ENCODE data around the gene LIX1.

LIX1 gene

DNA sequence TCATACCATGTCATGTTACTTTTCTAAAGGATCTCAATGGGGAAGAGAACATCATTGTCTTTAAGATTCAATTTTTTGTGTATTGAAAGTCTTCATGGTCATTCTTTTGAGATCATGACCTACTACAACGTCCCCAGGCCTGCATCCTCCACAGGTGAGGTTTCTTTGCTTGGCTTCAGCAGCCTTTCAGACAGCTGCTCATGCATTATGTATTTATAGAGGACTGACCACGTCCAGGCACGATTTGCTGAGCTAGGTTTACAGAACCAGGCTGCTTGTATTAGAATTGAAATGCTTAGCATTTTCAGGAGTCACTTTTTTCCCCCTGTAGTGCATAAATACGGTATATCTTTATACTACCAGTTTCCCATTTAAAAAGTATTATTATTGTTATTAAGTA, 70.4 kb downstream of the LIX1 start:
- DNase-seq = no peak

DNA sequence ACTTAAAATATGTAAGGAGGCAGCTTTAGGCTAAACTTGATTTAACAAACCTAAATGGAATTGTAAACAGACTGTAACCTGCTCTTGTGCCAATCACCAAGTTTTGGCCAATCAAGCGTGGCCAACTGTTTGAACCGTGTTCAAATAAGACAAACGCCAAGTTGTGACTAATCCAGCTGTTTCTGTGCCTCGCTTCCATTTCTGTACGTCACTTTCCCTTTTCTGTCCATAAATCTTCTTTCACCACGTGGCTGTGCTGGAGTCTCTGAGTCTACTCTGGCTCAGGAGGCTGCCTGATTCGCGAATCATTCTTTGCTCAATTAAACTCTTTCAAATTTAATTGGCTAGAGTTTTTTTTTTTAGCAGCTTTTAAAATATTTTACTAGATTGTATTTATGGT, 71.3 kb downstream of the LIX1 start:
- no peak for DNase-seq

DNA sequence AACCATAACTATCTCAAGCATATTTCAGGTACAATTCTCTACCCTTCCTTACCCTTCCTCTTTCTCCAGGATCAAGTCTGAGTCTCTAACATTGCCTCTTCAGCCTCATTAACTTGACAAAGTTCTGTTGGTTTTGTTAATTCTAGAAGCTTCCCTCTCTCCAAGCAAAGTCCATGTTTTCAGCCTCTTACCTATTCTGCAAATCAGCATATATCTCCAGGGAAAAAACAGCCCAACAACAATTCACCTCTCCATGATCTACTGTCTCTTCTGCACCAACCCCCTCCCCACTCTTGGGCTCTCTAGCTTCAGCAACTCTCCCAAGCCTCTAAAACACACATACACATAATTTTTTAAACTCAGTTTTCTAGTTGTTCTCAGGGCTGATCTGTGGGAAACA, 72.2 kb downstream of the LIX1 start:
- DNase-seq = no peak

DNA sequence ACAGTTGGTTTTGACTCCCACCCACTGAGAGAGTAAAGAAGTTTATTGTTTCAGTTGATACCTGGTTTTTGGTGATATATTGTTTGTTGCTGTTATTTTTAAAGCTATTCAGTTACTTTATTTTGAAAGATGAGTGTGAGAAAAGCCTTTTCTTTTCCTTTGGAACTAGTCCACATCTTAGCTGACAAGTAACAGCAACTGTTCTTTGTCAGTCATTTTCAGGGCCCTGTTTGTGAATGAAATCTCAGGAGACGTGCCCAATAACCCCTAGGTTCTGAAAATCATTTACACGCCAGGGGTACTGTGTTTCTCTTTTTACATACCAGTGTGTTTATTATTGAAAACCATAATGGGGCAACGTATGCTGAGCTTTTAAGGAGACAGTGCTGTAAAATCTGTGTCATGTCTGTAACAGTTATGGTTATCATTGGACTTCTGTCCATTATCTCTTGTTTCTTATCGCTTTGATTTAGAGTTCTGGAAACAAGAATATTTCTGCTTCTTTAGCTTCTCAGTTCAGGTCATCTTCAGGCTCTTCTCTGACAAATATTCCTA, 75.0 kb downstream of the LIX1 start:
- no peak for DNase-seq

DNA sequence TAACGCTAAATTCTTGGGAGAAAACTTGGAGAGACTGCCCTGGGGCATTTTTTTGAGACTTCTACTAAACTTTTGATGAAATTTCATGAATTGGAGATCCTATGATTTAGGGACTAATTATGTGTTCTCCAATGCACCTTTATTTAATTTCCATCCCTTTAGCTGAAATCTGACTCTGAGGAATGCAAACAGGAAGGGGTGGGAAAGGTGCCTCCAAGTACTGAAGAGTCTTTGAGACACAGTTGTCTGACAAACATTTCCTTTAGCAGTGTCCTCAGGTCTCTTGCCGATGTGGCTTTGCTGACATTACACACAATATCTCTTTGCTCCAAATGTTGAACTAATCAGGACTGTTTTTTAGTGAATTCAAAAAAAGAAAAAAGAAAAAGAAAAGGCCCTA, 76.9 kb downstream of the LIX1 start:
- no peak for DNase-seq

DNA sequence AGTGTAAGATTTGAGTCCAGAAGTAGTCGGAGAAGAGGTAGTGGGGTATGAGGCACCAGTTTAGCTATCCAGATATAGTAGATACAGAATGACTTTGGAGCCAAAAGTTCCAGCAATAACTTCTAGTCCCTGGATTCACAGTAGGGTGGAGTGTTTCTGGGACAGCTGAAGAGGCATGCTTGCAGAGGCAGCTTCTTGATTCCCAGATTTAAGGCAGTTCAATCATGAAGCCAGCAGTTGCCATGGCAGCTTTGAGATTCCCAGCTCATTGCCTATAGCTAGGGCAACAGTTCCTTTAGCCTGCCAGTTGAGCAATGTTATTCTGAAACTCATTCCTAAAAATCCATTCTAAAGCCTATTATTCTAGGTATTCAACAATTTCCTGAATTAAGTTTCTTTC, 79.2 kb downstream of the LIX1 start:
- no peak for DNase-seq

DNA sequence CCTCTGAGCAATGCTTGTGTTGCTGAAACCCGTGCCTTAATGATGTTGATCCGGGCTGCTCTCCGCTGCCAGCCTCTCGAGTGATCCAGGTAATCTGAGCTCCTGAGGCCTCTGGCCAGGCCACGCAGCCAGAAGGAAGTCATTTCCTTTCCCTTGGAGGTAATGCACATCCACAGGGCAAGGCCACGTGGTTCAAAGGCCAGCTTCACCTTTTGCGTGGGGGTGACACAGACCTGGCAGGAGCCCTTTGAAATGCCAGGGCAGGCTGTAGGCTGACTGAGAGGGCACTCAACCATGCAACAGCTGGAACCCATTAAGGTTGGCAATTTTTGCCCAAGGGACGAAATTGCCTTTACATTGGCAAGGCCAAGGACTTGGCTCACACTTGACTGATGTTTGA, 80.4 kb downstream of the LIX1 start:
- DNase-seq = no peak

DNA sequence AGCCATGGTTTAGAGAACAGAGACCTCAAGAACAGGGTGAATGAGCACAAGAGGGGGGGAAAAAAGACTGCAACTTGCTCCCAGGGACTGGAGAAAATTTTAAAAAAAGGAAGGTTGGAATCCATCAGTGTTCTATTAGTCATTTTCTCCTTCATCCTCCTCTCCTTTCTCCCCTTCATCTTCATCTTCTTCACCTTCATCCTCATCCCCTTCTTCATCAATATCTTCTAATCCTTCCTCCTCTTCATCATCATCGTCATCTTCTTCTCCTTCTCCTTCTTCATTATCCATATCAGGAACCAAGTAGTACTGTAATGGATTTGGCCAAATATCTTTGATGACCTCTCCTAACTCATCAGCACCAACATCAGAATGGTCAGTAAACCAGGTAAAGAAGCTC, 86.1 kb downstream of the LIX1 start:
- no peak for DNase-seq

DNA sequence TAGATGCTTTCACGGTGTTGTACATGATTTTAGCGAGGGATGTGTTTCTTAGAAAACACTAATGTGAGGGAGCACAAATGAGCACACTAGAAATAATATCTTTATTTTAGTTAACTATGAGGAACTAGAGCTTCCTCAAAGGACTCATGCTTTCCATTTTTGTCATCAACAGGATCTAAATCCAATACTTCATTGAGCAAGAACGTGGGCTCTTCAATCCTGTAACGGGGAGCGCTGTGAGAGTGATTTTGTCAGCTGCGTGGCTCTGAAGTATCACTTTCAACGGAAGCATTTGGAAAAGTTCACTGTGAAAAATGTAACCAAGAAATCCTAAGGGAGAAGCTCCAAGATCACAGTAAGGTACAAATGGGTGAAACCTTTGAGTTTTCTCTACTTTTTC, 93.2 kb downstream of the LIX1 start:
- no peak for DNase-seq

DNA sequence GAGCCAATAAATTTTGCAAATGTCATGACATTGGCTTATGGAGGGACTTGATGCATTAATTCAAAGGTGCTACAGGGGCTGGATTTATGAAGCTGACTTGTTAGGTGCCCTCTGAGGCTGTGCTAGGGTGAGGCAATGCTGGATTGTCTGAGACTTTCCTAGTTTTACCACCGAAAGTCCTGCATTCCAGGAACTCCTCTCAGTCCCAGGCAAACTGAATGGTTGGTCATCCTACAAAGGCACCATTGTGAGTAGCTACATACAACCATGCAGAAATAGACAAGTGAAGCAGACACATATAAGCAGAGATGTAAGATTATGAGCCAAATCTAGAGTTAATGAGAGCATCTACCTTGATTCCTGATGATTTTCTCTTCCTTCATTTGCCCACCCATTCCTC, 95.3 kb downstream of the LIX1 start:
- DNase-seq = no peak

DNA sequence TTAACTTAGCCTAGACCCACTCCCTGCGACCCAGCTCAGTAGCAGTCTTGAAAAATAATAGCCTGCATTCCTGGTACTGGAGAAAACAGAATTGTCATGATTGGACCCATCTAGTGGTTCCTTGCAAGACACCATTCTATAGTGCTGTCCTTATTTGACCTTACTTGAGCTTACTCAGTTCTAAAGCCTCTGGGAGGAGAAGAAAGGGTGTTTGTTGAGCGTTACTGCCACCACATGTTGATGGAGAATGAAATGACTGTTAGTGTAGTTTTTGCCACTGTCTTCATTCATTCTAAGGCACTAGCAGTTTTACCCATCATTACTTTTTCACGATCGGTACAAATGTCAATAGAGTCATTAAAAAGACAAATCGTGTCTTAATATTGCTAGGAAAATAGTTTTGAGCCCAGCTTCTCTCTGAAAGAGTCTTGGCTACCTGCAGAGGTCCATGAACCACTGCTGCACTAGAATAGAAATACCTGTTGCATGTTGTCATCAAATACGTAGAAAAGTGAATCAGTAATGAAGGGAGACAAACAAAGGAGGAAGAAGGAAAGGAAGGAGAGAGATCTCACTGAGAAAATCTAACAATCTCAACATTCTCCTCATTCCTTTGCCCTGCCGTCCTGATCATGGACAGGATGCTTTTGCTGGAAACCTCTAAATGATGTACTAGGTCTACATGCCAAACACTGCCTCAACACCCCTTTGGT, 96.0 kb downstream of the LIX1 start:
- DNase-seq = no peak

DNA sequence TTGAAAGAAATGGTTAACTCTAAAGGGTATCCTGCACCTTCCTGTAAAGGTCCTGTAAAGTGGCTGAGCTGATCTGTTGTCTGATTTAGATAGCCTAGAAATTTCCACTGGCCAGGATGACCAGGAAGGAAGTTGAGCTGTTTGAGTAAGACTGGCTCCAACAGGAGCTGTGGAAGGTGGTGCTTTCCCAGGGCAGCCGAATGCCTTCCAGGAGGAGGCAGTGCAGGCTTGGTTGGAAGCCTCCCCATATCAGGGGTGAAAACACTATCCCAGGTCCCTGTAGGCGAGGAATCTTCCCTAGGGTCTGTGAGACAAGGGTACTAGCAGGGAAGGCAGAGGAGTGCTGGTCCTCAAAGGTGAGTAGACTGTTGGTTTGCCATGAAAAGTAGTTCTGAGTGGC, 98.4 kb downstream of the LIX1 start:
- DNase-seq = no peak

DNA sequence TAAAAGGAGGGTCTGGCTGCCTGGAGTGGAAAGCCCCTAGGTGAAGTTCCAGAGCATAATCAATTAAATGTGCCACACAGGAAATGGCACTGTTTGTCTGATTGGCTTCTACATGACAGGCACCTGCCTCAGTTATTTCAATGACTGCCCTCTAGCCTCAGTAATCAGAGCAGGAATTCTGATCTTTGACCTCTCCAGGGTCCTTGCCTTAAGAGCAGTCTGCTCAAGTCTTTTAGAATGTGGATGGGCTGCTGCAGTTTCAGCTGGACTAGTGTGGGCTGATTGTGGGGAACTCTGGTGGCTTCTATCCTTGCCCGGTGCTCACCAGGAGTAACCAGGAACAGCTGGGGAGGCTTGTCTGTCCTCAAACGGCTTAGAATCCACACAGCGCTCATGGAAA, 98.9 kb downstream of the LIX1 start:
- no peak for DNase-seq

DNA sequence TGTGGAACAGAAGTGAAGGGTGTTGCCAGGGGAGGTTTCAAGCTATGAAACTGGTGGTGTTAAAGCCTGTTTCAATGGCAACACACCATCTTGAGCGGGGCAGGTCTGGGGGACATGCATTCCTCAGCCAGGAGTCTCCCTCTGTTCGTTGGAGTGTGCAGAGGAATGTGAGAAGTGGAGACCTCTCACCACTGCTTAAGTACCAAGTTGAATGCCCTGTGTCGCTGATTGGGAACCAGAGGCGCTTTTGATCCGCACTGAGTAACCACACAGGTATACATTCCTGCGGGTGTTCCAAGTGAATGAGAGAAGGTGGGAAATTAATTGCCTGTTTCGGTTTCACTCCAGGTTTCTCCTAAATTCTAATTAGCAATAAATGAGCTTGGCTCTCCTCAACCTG, 99.4 kb downstream of the LIX1 start:
- DNase-seq = no peak

All from DMS 273 treated with DMSO at 0.1 percent for 48 hours (cell line).